ENCODE measurements around the gene SLC11A1. TPM values are rescaled to one million over a fixed set of nuclear protein-coding genes. Genes with fewer than 3 reads are reported as not detected.

Gene SLC11A1
- total and polyA plus RNA-seq, 2 donors (not counting 1 experiment from before 2014, with no cell fraction given), result 0.03 to 0.17 TPM

DNA sequence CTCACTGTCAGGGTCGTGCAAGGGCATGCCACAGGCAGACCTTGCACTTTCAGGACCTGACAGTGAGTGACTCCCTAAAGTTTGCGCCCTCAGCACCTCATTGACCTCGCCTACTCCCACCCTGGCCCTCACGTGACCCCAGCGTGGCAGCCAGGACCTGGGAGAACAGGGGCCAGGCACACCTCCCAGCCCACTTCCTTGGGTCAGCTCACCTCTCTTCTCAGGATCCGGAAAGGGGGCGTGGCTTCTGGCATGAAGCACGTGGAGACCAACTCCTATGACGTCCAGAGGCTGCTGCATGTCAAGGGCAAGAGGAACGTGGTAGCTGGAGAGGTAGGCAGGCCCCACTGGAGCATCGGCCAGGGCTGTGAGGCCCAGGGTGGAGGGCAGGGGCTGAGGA, 45.7 kb downstream of the SLC11A1 start:
- Histone ChIP-seq H2AFZ (ENCODE audit: low read length) (no peak overlapping the region), H3K4me1 (ENCODE audit: control insufficient read depth, extremely low read depth, insufficient read depth, low read length) (no peaks in the 10 kb centered on the region), H3K79me2 (ENCODE audit: control insufficient read depth, insufficient read depth, low read length) (no peaks in the 10 kb centered on the region), H3K27me3 (ENCODE audit: control insufficient read depth, insufficient read depth, low read length) (peaks cover 8% of the 10 kb centered on the region), H3K27ac (ENCODE audit: insufficient read depth, low read length) (no peak overlapping the region), H3K9me3 (ENCODE audit: control insufficient read depth, insufficient read depth, low read depth, low read length) (no peaks in the 10 kb centered on the region), H3K4me3 (replicated peaks in 1 of 4; ENCODE audit: control extremely low read depth in 1 of 4, insufficient read depth in 1 of 4, low read depth in 3 of 4, low read length in 4 of 4) (no peak overlapping the region), H3K4me2 (ENCODE audit: extremely low read depth, insufficient read depth, low read length) (no peak overlapping the region), H3K36me3 (ENCODE audit: control insufficient read depth, insufficient read depth, low read length) (no peaks in the 10 kb centered on the region), H3K9ac (ENCODE audit: insufficient read depth, low read length) (no peak overlapping the region), H4K20me1 (ENCODE audit: control insufficient read depth, extremely low read depth, insufficient read depth, low read length) (no peaks in the 10 kb centered on the region)
- TF ChIP-seq EZH2 (IDR thresholded peaks at IDR 0.05; ENCODE audit: low read length, missing control alignments), result no peak
- TF ChIP-seq, protein P1, sequence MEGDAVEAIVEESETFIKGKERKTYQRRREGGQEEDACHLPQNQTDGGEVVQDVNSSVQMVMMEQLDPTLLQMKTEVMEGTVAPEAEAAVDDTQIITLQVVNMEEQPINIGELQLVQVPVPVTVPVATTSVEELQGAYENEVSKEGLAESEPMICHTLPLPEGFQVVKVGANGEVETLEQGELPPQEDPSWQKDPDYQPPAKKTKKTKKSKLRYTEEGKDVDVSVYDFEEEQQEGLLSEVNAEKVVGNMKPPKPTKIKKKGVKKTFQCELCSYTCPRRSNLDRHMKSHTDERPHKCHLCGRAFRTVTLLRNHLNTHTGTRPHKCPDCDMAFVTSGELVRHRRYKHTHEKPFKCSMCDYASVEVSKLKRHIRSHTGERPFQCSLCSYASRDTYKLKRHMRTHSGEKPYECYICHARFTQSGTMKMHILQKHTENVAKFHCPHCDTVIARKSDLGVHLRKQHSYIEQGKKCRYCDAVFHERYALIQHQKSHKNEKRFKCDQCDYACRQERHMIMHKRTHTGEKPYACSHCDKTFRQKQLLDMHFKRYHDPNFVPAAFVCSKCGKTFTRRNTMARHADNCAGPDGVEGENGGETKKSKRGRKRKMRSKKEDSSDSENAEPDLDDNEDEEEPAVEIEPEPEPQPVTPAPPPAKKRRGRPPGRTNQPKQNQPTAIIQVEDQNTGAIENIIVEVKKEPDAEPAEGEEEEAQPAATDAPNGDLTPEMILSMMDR (conservative IDR thresholded peaks at IDR 0.05 in 1 of 2, IDR thresholded peaks at IDR 0.05 in 1 of 2; ENCODE audit: low read depth in 1 of 2, low read length in 2 of 2), result no peak
- DNase-seq (ENCODE audit: low read depth in 2 of 2), result no peak

DNA sequence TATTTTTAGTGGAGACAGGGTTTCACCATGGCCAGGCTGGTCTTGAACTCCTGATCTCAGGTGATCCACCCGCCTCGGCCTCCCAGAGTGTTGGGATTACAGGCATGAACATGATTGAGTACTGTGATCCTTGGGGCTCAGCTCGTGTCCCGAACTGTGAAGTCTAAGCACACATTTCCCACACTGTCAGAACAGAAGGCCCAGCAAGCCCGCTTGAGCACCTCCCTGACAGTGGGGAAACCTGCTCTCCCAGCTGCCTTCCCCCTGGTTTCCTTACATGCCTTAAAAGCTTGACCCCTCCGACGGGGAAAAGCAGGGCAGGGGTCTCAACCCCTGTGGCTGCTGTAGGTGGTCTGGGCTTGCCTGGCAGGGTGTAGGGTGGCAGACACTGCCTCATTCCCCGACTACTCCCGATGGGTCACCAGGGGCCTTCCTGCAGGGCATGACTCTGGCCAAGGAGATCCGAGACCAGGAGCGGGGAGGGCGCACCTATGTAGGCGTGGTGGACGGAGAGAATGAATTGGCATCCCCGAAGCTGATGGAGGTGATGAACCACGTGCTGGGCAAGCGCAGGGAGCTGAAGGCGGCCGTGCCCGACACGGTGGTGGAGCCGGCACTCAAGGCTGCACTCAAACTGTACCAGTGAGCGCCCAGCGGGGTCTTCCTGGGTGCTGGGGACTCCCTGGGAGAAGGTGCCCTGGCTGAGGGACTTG, 46.9 kb downstream of the SLC11A1 start:
- Histone ChIP-seq H3K4me2 (ENCODE audit: extremely low read depth, insufficient read depth, low read length) (no peak overlapping the region), H3K4me3 (replicated peaks in 1 of 4; ENCODE audit: control extremely low read depth in 1 of 4, insufficient read depth in 1 of 4, low read depth in 3 of 4, low read length in 4 of 4) (no peak overlapping the region), H4K20me1 (ENCODE audit: control insufficient read depth, extremely low read depth, insufficient read depth, low read length) (no peaks in the 10 kb centered on the region), H3K4me1 (ENCODE audit: control insufficient read depth, extremely low read depth, insufficient read depth, low read length) (no peaks in the 10 kb centered on the region), H3K36me3 (ENCODE audit: control insufficient read depth, insufficient read depth, low read length) (no peaks in the 10 kb centered on the region), H3K27ac (ENCODE audit: insufficient read depth, low read length) (no peak overlapping the region), H3K9ac (ENCODE audit: insufficient read depth, low read length) (no peak overlapping the region), H3K27me3 (ENCODE audit: control insufficient read depth, insufficient read depth, low read length) (peaks cover 9% of the 10 kb centered on the region), H3K79me2 (ENCODE audit: control insufficient read depth, insufficient read depth, low read length) (no peaks in the 10 kb centered on the region), H2AFZ (ENCODE audit: low read length) (no peak overlapping the region), H3K9me3 (ENCODE audit: control insufficient read depth, insufficient read depth, low read depth, low read length) (no peaks in the 10 kb centered on the region)
- no peak for DNase-seq (ENCODE audit: low read depth in 2 of 2)
- no peak for TF ChIP-seq EZH2 (IDR thresholded peaks at IDR 0.05; ENCODE audit: low read length, missing control alignments)
- TF ChIP-seq, protein P1 (conservative IDR thresholded peaks at IDR 0.05 in 1 of 2, IDR thresholded peaks at IDR 0.05 in 1 of 2; ENCODE audit: low read depth in 1 of 2, low read length in 2 of 2), result no peak

DNA sequence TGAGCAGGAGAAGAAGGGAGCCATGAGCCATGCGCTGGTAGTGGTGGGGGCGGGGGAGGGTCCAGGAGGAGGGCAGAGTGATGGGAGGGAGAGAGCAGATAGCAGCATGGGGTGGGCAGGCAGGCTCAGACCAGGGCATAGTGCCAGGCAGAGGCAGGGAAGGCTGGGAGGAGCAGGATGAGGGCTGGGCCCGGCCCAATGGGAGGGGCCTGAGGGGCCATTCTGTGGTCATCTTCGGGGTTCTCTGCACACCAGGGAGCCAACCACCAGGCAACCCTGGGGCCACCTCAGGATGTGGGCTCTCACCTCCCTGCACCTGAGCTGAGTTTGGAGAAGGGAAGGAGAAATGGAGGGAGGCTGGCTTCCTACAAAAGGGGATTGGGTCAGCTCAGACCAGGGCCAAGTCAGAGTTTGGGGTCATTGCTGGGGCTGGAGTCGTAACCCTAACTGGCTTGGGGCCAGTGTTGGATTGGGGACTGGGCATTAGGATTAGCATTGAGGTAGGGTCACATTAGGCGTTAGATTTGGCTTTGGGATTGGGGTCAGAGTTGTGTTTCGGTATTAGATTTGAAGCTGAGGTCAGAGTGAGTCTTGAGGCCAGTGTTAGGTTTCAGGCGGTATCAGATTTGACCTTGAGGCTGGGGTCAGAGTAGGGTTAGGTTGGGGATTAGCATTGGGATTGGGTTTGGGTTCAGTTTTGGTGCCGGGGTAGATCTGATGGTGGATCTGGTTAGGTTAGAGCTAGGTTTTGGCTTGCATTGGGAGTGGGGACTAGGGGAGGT, 48.0 kb downstream of the SLC11A1 start:
- no peak for DNase-seq (ENCODE audit: low read depth in 2 of 2)
- Histone ChIP-seq H3K9ac (ENCODE audit: insufficient read depth, low read length) (no peak overlapping the region), H3K4me3 (replicated peaks in 1 of 4; ENCODE audit: control extremely low read depth in 1 of 4, insufficient read depth in 1 of 4, low read depth in 3 of 4, low read length in 4 of 4) (no peak overlapping the region), H4K20me1 (ENCODE audit: control insufficient read depth, extremely low read depth, insufficient read depth, low read length) (no peaks in the 10 kb centered on the region), H3K4me2 (ENCODE audit: extremely low read depth, insufficient read depth, low read length) (no peak overlapping the region), H3K27me3 (ENCODE audit: control insufficient read depth, insufficient read depth, low read length) (peaks cover 9% of the 10 kb centered on the region), H2AFZ (ENCODE audit: low read length) (no peak overlapping the region), H3K9me3 (ENCODE audit: control insufficient read depth, insufficient read depth, low read depth, low read length) (no peaks in the 10 kb centered on the region), H3K27ac (ENCODE audit: insufficient read depth, low read length) (no peak overlapping the region), H3K36me3 (ENCODE audit: control insufficient read depth, insufficient read depth, low read length) (no peaks in the 10 kb centered on the region), H3K79me2 (ENCODE audit: control insufficient read depth, insufficient read depth, low read length) (no peaks in the 10 kb centered on the region), H3K4me1 (ENCODE audit: control insufficient read depth, extremely low read depth, insufficient read depth, low read length) (no peaks in the 10 kb centered on the region)
- TF ChIP-seq, protein P1 (conservative IDR thresholded peaks at IDR 0.05 in 1 of 2, IDR thresholded peaks at IDR 0.05 in 1 of 2; ENCODE audit: low read depth in 1 of 2, low read length in 2 of 2), result no peak
- TF ChIP-seq EZH2 (IDR thresholded peaks at IDR 0.05; ENCODE audit: low read length, missing control alignments), result no peak
